ENCODE data around the gene MRPS11.
"Not testable (repeated sequence)": the region's sequence is repeated elsewhere in the genome, so short reads cannot be mapped to it uniquely, and the experiment has no call there.

The MRPS11 gene

GRCh38 chr15:88497109-88497765 lies 29.7 kb downstream of the MRPS11 start:
- no peak for DNase-seq

GRCh38 chr15:88498996-88499395 lies 31.5 kb downstream of the MRPS11 start:
- no peak for DNase-seq

- DNase-seq: no peak
Measured at GRCh38 chr15:88504445-88504844, 36.9 kb downstream of the MRPS11 start.

- no peak for DNase-seq
Measured at GRCh38 chr15:88505721-88506120, 38.2 kb downstream of the MRPS11 start.

GRCh38 chr15:88506628-88507027 lies 39.1 kb downstream of the MRPS11 start:
- DNase-seq: no peak

GRCh38 chr15:88509321-88509720 lies 41.8 kb downstream of the MRPS11 start:
- no peak for DNase-seq

- no peak for DNase-seq
Measured at GRCh38 chr15:88509964-88510363, 42.5 kb downstream of the MRPS11 start.

GRCh38 chr15:88511161-88511560 lies 43.7 kb downstream of the MRPS11 start:
- DNase-seq: no peak

GRCh38 chr15:88512078-88512477 lies 44.6 kb downstream of the MRPS11 start:
- no peak for DNase-seq

- DNase-seq: no peak
Measured at GRCh38 chr15:88512601-88513000, 45.1 kb downstream of the MRPS11 start.

- no peak for DNase-seq
Measured at GRCh38 chr15:88513195-88513594, 45.7 kb downstream of the MRPS11 start.

GRCh38 chr15:88518903-88519302 lies 51.4 kb downstream of the MRPS11 start:
- no peak for DNase-seq

GRCh38 chr15:88524094-88524493 lies 56.6 kb downstream of the MRPS11 start:
- not testable (repeated sequence) for DNase-seq

GRCh38 chr15:88525418-88525817 lies 57.9 kb downstream of the MRPS11 start:
- DNase-seq: no peak

GRCh38 chr15:88526247-88526879 lies 58.9 kb downstream of the MRPS11 start:
- DNase-seq: no peak

- DNase-seq: no peak
Measured at GRCh38 chr15:88529021-88529630, 61.6 kb downstream of the MRPS11 start.

Data from amniotic stem cell (primary cell).